Spleen (tissue), 7 donors: Measurements from ENCODE around the gene COL12A1.

Experiments
- POLR2A ChIP-seq, 3 donors: fragments of 450-650 bp; IDR thresholded peaks; one replicate each; pipeline ENCODE4 v1.5.1; 2017; ENCODE audit warnings: antibody characterized with exemption in 3 of 3, mild to moderate bottlenecking in 1 of 3
- POLR2AphosphoS5 ChIP-seq, 3 donors: sonication (generic); formaldehyde crosslinking; IDR thresholded peaks; one replicate each; pipeline ENCODE4 v1.5.1; 2017; ENCODE audit warnings: antibody characterized with exemption in 3 of 3
- TF ChIP-seq, protein P1 (sequence below), 11 experiments: fragments of 200-600 bp in 7 of 11; fragments of 450-650 bp in 4 of 11; sonication (generic) in 4 of 11; IDR thresholded peaks in 8 of 11; conservative IDR thresholded peaks in 3 of 11; 1 replicate in 7 of 11; 2 replicates in 4 of 11; pipeline versions ENCODE4 v1.4.0 to v1.8.0; 2016 to 2021; ENCODE audit warnings: antibody characterized with exemption in 11 of 11, inconsistent platforms in 4 of 11, mild to moderate bottlenecking in 1 of 11
- donor health status: DM: no; HTN: no; CAD: no; lungs with moderate emphysema.
- donor health status: DM: no; HTN: no; CAD: no.
- donor health status: DM: no; HTN: no; CAD: no.

DNA sequence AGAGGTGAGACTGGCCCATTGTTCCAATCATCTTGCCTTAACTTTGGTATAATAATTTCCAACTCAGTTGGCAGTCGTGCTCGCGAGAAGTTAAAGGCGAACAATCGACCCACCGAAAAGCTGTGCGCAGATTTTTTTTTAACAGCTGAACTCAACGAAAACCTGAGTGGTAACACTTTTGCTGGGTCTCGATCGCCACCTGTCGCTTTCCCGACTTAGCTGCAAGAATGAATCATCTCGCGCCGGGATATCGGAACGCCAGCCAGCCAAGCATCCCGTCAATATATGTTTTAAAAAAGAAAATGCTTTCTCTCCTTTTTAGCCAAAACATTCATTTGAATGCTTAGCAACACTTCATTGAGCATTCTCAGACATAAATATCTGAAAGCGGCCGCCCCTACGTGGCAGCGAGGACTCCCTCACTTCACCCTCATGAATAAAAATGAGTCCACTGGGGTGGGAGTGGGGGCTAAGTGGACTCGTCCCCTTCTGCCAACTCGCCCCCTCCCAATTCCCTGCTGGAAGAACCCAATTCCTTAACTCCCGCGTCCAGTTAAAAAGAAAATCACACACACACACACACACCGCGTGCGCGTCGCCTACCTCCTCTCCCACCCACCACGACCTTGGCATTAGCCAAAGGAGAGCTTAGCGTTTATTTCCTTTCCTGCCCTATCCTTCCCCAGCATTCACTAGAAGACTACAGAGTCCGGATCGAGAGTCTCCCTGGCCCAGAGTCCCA, 1.5 kb downstream of the COL12A1 start:
- TF ChIP-seq, protein P1, sequence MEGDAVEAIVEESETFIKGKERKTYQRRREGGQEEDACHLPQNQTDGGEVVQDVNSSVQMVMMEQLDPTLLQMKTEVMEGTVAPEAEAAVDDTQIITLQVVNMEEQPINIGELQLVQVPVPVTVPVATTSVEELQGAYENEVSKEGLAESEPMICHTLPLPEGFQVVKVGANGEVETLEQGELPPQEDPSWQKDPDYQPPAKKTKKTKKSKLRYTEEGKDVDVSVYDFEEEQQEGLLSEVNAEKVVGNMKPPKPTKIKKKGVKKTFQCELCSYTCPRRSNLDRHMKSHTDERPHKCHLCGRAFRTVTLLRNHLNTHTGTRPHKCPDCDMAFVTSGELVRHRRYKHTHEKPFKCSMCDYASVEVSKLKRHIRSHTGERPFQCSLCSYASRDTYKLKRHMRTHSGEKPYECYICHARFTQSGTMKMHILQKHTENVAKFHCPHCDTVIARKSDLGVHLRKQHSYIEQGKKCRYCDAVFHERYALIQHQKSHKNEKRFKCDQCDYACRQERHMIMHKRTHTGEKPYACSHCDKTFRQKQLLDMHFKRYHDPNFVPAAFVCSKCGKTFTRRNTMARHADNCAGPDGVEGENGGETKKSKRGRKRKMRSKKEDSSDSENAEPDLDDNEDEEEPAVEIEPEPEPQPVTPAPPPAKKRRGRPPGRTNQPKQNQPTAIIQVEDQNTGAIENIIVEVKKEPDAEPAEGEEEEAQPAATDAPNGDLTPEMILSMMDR (IDR thresholded peaks at IDR 0.05 in 8 of 11, conservative IDR thresholded peaks at IDR 0.05 in 3 of 11): peak in 8 of 11 experiments; percentile 34 to 61 (median 45)
- TF ChIP-seq POLR2A (IDR thresholded peaks at IDR 0.05) (no peak), POLR2AphosphoS5 (IDR thresholded peaks at IDR 0.05) (no peak)
